ENCODE data around the gene KAT14. TPM values are rescaled to one million over a fixed set of nuclear protein-coding genes. Genes with fewer than 3 reads are reported as not detected.

Gene KAT14, protein sequence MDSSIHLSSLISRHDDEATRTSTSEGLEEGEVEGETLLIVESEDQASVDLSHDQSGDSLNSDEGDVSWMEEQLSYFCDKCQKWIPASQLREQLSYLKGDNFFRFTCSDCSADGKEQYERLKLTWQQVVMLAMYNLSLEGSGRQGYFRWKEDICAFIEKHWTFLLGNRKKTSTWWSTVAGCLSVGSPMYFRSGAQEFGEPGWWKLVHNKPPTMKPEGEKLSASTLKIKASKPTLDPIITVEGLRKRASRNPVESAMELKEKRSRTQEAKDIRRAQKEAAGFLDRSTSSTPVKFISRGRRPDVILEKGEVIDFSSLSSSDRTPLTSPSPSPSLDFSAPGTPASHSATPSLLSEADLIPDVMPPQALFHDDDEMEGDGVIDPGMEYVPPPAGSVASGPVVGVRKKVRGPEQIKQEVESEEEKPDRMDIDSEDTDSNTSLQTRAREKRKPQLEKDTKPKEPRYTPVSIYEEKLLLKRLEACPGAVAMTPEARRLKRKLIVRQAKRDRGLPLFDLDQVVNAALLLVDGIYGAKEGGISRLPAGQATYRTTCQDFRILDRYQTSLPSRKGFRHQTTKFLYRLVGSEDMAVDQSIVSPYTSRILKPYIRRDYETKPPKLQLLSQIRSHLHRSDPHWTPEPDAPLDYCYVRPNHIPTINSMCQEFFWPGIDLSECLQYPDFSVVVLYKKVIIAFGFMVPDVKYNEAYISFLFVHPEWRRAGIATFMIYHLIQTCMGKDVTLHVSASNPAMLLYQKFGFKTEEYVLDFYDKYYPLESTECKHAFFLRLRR
- total RNA-seq, result 12.0 and 12.9 TPM in 2 replicates

GRCh38 chr20:18137412-18138265 is at the start of gene KAT14, which contains the start of gene PET117:
Gene KAT14 (plus strand): TSS chr20:18137863. CDS start chr20:18142661, 4,798 bp downstream.
Gene PET117 (plus strand): TSS chr20:18137863. CDS start chr20:18137956, 93 bp downstream.

Small RNAs within 50 kb of the gene (small RNA-seq; reads per million reads assigned to genes)
- not detected for gene RF00019
- not detected for gene RNU7-137P

Other genes starting within 250 kb of the KAT14 start
- gene SNX5, start 169.1 kb upstream of the KAT14 start, total RNA-seq, result 205 and 232 TPM in 2 replicates
- 16.3 and 17.3 TPM in 2 replicates for gene MGME1, start 168.8 kb upstream of the KAT14 start, total RNA-seq
- not detected in 2 replicates for gene OVOL2, start 79.9 kb upstream of the KAT14 start, total RNA-seq
- gene PET117, start within 50 bp of the KAT14 start, total RNA-seq, result 11.6 and 14.1 TPM in 2 replicates
- gene ZNF133, start 150.7 kb downstream of the KAT14 start, total RNA-seq, result 8.4 and 10.6 TPM in 2 replicates